Measurements from ENCODE around the gene GRN.

DNA sequence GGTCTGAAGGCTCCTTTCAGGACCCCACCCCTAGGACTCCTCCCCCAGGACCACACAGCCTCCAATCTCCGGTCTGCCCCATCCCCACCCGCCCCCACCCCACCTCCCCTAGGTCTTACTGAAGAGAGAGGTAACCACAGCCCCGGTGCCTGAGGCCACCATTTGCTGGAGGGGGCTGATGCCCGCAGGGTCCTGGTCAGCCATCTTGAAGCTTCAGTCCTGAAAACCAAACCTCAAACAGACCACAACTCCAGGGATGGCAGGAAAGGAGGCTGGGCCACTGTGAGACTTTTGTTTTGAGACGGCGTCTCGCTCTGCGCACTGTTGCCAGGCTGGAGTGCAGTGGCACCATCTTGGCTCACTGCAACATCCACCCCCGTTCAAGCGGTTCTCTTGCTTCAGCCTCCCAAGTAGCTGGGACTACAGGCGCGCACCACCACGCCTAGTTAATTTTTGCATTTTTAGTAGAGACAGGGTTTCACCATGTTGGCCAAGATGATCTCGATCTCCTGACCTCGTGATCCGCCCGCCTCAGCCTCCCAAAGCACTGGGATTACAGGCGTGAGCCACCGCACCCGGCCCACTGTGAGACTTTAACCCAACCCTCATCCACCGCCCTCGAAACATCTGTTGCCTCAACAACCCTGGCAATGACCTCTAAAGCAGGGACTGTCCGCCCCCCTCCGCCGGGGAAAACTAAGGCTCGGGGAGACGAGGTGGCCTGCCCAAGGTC is 21.6 kb upstream of the GRN start:
- TF ChIP-seq, protein P1, sequence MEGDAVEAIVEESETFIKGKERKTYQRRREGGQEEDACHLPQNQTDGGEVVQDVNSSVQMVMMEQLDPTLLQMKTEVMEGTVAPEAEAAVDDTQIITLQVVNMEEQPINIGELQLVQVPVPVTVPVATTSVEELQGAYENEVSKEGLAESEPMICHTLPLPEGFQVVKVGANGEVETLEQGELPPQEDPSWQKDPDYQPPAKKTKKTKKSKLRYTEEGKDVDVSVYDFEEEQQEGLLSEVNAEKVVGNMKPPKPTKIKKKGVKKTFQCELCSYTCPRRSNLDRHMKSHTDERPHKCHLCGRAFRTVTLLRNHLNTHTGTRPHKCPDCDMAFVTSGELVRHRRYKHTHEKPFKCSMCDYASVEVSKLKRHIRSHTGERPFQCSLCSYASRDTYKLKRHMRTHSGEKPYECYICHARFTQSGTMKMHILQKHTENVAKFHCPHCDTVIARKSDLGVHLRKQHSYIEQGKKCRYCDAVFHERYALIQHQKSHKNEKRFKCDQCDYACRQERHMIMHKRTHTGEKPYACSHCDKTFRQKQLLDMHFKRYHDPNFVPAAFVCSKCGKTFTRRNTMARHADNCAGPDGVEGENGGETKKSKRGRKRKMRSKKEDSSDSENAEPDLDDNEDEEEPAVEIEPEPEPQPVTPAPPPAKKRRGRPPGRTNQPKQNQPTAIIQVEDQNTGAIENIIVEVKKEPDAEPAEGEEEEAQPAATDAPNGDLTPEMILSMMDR (IDR thresholded peaks at IDR 0.05 in 4 of 5, conservative IDR thresholded peaks at IDR 0.05 in 1 of 5), result no peak
- TF ChIP-seq POLR2A (IDR thresholded peaks at IDR 0.05), result no peak

All from gastrocnemius medialis (tissue), 4 donors.